CD14-positive monocyte (primary cell): Measurements from ENCODE around the gene PTPRN2. TPM values are rescaled to one million over a fixed set of nuclear protein-coding genes. Genes with fewer than 3 reads are reported as not detected.

Experiments
- DNase-seq, 3 donors: peaks; one replicate each; pipeline ENCODE4 v3.0.0-alpha.2; 2011 to 2022
- H2AFZ ChIP-seq: 2 replicates; pipeline ENCODE4 v1.6.0; 2012; ENCODE audit warnings: mild to moderate bottlenecking, low read depth, low read length, inconsistent platforms; ENCODE audit not compliant: insufficient read depth, poor library complexity, severe bottlenecking
- H3K27ac ChIP-seq, 2 donors: 1 replicate in 1 of 2; 2 replicates in 1 of 2; pipeline ENCODE4 v1.5.1; 2012 to 2013; ENCODE audit warnings: low read length in 2 of 2, control low read depth in 1 of 2, inconsistent platforms in 1 of 2, low read depth in 1 of 2, mild to moderate bottlenecking in 1 of 2
- H3K27me3 ChIP-seq, 2 donors: one replicate each; pipeline versions ENCODE4 v1.6.0 to v1.6.1; 2011 to 2013; ENCODE audit warnings: low read length in 2 of 2; ENCODE audit not compliant: control insufficient read depth in 2 of 2, insufficient read depth in 2 of 2
- H3K36me3 ChIP-seq, 2 donors: replicated peaks in 1 of 2; 1 replicate in 1 of 2; 2 replicates in 1 of 2; pipeline versions ENCODE4 v1.5.1 to v1.6.1; 2012 to 2013; ENCODE audit warnings: low read length in 2 of 2, control low read depth in 1 of 2, inconsistent platforms in 1 of 2, mild to moderate bottlenecking in 1 of 2; ENCODE audit not compliant: insufficient read depth in 2 of 2, control insufficient read depth in 1 of 2
- H3K4me1 ChIP-seq, 2 donors: 1 replicate in 1 of 2; 2 replicates in 1 of 2; pipeline versions ENCODE4 v1.5.1 to v1.6.1; 2012 to 2013; ENCODE audit warnings: low read length in 2 of 2, control low read depth in 1 of 2, inconsistent platforms in 1 of 2, mild to moderate bottlenecking in 1 of 2, moderate library complexity in 1 of 2; ENCODE audit not compliant: insufficient read depth in 2 of 2, control insufficient read depth in 1 of 2
- H3K4me2 ChIP-seq: replicated peaks from 2 replicates; pipeline ENCODE3; 2012; ENCODE audit warnings: low read length, moderate library complexity, mild to moderate bottlenecking; ENCODE audit not compliant: poor library complexity, severe bottlenecking; ENCODE audit errors: extremely low read depth
- H3K4me3 ChIP-seq, 3 experiments: fragments of 200-600 bp in 1 of 3; sonication (generic) in 1 of 3; replicated peaks in 1 of 3; 1 replicate in 2 of 3; 2 replicates in 1 of 3; pipeline ENCODE4 v1.5.1; 2011 to 2013; ENCODE audit warnings: low read length in 3 of 3, mild to moderate bottlenecking in 3 of 3, control low read depth in 2 of 3, low read depth in 2 of 3, inconsistent platforms in 1 of 3, moderate library complexity in 1 of 3
- H3K79me2 ChIP-seq: 2 replicates; pipeline ENCODE4 v1.6.0; 2012; ENCODE audit warnings: mild to moderate bottlenecking, control low read depth, inconsistent platforms, low read length, moderate library complexity; ENCODE audit not compliant: insufficient read depth
- H3K9ac ChIP-seq: 2 replicates; pipeline ENCODE4 v1.6.0; 2017; ENCODE audit warnings: low read length, mild to moderate bottlenecking; ENCODE audit not compliant: insufficient read depth, poor library complexity, severe bottlenecking
- H3K9me3 ChIP-seq, 2 donors: replicated peaks in 1 of 2; 1 replicate in 1 of 2; 2 replicates in 1 of 2; pipeline versions ENCODE4 v1.5.1 to v1.6.1; 2012 to 2013; ENCODE audit warnings: low read length in 2 of 2, control low read depth in 1 of 2; ENCODE audit not compliant: control insufficient read depth in 1 of 2, insufficient read depth in 1 of 2
- H4K20me1 ChIP-seq: 2 replicates; pipeline ENCODE4 v1.6.0; 2012; ENCODE audit warnings: mild to moderate bottlenecking, low read length, control low read depth, moderate library complexity; ENCODE audit not compliant: insufficient read depth
- H3K27ac Mint-ChIP-seq, 7 donors: one replicate each; pipeline ENCODE4 v1.8.0; 2020; ENCODE audit warnings: mild to moderate bottlenecking in 7 of 7, mixed read lengths in 7 of 7, moderate library complexity in 6 of 7, inconsistent platforms in 2 of 7
- H3K27me3 Mint-ChIP-seq, 3 donors: one replicate each; pipeline ENCODE4 v1.8.0; 2021 to 2022; ENCODE audit warnings: low read depth in 3 of 3, mild to moderate bottlenecking in 3 of 3, mixed read lengths in 3 of 3, moderate library complexity in 3 of 3, inconsistent platforms in 1 of 3
- H3K36me3 Mint-ChIP-seq, 2 donors: one replicate each; pipeline ENCODE4 v1.8.0; 2020; ENCODE audit warnings: mixed read lengths in 2 of 2, inconsistent platforms in 1 of 2, mild to moderate bottlenecking in 1 of 2
- H3K4me1 Mint-ChIP-seq: one replicate; pipeline ENCODE4 v1.8.0; 2020; ENCODE audit warnings: mild to moderate bottlenecking, mixed read lengths
- H3K4me3 Mint-ChIP-seq, 2 donors: one replicate each; pipeline ENCODE4 v1.8.0; 2020; ENCODE audit warnings: mild to moderate bottlenecking in 2 of 2, mixed read lengths in 2 of 2, moderate library complexity in 1 of 2
- H3K9me3 Mint-ChIP-seq, 7 donors: one replicate each; pipeline ENCODE4 v1.8.0; 2020 to 2022; ENCODE audit warnings: mixed read lengths in 7 of 7, mild to moderate bottlenecking in 6 of 7, moderate library complexity in 6 of 7, inconsistent platforms in 2 of 7
- WGBS: methylation state at CpG from one replicate; pipeline ENCODE4 v1.1.5; 2013; ENCODE audit warnings: missing lambda C conversion rate; ENCODE audit not compliant: insufficient coverage; 5-methylcytosine and 5-hydroxymethylcytosine counted together
- intact Hi-C, 2 donors: fragments of 100-400 bp; cut with micrococcal nuclease; formaldehyde crosslinking; loops; one replicate each; pipeline versions ENCODE4 v1.15.0 to v1.15.1; 2023
- polyA plus RNA-seq, 3 donors: library from polyadenylated mRNA; depleted of rRNA in 1 of 3; unstranded in 2 of 3; stranded (reverse) in 1 of 3; fragments of 300-500 nt in 2 of 3; fragments of >200 nt in 1 of 3; fragmentation: Illumina TruSeq in 2 of 3; gene quantifications; 1 replicate in 2 of 3; 2 replicates in 1 of 3; pipeline ENCODE4 v1.2.3, GENCODE V29; 2012 to 2021
- TF ChIP-seq, protein P1 (sequence below): fragments of 200-600 bp; IDR thresholded peaks from one replicate; pipeline ENCODE4 v1.8.0; 2022; ENCODE audit warnings: antibody characterized with exemption, mild to moderate bottlenecking

PTPRN2 gene
- polyA plus RNA-seq, 3 donors: 0.25 to 1.4 (median 0.97) TPM

DNA sequence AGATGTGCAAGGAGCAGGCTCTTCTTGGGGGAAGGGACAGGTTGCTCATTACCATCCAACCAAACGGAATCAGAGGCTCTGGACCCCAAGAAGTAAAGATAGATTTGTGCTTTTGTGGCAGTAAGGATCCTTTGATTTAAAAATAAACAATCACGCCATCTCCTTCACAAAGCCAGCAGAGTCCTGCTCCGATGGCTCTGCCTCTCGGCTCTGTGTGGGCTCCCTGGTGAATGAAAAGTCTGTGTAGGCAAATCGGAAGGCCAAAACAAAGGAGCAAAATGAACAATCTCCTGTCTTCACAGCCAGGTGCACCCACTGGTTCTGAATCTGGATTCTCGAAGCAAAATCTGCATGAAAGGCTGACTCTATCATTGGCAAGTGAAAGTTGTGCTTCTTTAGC is 3.8 kb downstream of the PTPRN2 start:
- Histone ChIP-seq H3K9me3 (peaks cover 8 to 16% of the 10 kb centered on the region in 2 donors), H3K36me3 (no peaks in the 10 kb centered on the region), H3K79me2 (no peaks in the 10 kb centered on the region), H4K20me1 (no peaks in the 10 kb centered on the region), H3K9ac (no peak overlapping the region), H3K4me1 (no peaks in the 10 kb centered on the region), H2AFZ (no peak overlapping the region), H3K4me2 (no peak overlapping the region), H3K27me3 (peaks cover 23 to 41% of the 10 kb centered on the region in 2 donors), H3K4me3 (no peak overlapping the region), H3K27ac (no peak overlapping the region)
- no peaks in the 10 kb centered on the region for H3K4me1 Mint-ChIP-seq
- H3K27ac Mint-ChIP-seq: no peak overlapping the region
- H3K27me3 Mint-ChIP-seq: peaks cover 27 to 48% (median 33%) of the 10 kb centered on the region in 3 donors
- intact Hi-C loops: no loop called here
- H3K4me3 Mint-ChIP-seq: no peak overlapping the region
- peaks cover 0 to 27% (median 17%) of the 10 kb centered on the region in 7 donors for H3K9me3 Mint-ChIP-seq
- TF ChIP-seq, protein P1, sequence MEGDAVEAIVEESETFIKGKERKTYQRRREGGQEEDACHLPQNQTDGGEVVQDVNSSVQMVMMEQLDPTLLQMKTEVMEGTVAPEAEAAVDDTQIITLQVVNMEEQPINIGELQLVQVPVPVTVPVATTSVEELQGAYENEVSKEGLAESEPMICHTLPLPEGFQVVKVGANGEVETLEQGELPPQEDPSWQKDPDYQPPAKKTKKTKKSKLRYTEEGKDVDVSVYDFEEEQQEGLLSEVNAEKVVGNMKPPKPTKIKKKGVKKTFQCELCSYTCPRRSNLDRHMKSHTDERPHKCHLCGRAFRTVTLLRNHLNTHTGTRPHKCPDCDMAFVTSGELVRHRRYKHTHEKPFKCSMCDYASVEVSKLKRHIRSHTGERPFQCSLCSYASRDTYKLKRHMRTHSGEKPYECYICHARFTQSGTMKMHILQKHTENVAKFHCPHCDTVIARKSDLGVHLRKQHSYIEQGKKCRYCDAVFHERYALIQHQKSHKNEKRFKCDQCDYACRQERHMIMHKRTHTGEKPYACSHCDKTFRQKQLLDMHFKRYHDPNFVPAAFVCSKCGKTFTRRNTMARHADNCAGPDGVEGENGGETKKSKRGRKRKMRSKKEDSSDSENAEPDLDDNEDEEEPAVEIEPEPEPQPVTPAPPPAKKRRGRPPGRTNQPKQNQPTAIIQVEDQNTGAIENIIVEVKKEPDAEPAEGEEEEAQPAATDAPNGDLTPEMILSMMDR: no peak
- no CpG with 5 or more reads among the region's 6 CpGs for WGBS
- H3K36me3 Mint-ChIP-seq: no peaks in the 10 kb centered on the region
- no peak for DNase-seq

DNA sequence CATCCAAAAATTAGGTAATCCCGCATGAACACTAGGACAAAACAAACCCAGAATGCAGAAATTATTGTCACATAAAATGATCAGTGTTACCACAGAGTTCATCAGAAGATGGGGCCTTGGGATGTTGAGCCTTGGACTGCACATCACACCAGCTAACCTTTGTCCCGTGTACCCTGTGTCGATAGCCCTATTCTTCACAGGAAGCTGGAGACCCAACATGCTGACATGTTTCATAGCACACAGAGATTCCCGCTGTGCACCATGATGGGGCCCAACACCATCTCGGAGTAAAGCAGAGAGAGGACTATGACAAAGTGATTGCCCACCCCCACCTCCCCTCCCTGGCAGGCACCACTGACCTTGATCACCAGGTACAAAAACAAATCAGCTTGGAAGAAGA is 4.5 kb downstream of the PTPRN2 start:
- H3K4me2 ChIP-seq: no peak overlapping the region
- no peak for DNase-seq
- peaks cover 23 to 41% (median 28%) of the 10 kb centered on the region in 3 donors for H3K27me3 Mint-ChIP-seq
- TF ChIP-seq, protein P1: no peak
- no peaks in the 10 kb centered on the region for H3K4me1 ChIP-seq
- H3K27ac ChIP-seq: no peak overlapping the region
- H3K4me3 ChIP-seq: no peak overlapping the region
- no peaks in the 10 kb centered on the region for H4K20me1 ChIP-seq
- peaks cover 0 to 31% (median 19%) of the 10 kb centered on the region in 7 donors for H3K9me3 Mint-ChIP-seq
- WGBS: 72% methylated on average over 5 of the region's 5 CpGs
- no peak overlapping the region for H3K9ac ChIP-seq
- no peak overlapping the region for H2AFZ ChIP-seq
- intact Hi-C loops: no loop called here
- H3K79me2 ChIP-seq: no peaks in the 10 kb centered on the region
- H3K9me3 ChIP-seq: peaks cover 8 to 16% of the 10 kb centered on the region in 2 donors
- no peaks in the 10 kb centered on the region for H3K36me3 Mint-ChIP-seq
- H3K27ac Mint-ChIP-seq: no peak overlapping the region
- no peaks in the 10 kb centered on the region for H3K4me1 Mint-ChIP-seq
- peaks cover 17 to 34% of the 10 kb centered on the region in 2 donors for H3K27me3 ChIP-seq
- H3K36me3 ChIP-seq: no peaks in the 10 kb centered on the region
- no peak overlapping the region for H3K4me3 Mint-ChIP-seq
